Measurements from ENCODE around the gene VTI1A. TPM values are rescaled to one million over a fixed set of nuclear protein-coding genes. Genes with fewer than 3 reads are reported as not detected.
A peak's percentile ranks its signal among the peaks of the same experiment; 100 is the strongest.

VTI1A gene
- total and polyA plus RNA-seq, 2 of the 13 experiments (the other 11 are each of a cell fraction or from before 2014, with no cell fraction given): 11.7 to 32.7 TPM

GRCh38 chr10:112739592-112740353 is 292.8 kb downstream of the VTI1A start (continued):
- TF ChIP-seq CEBPB (IDR thresholded peaks at IDR 0.05; ENCODE audit: borderline replicate concordance, low read depth, low read length) (peak; percentile 66; the same call in 1 of the 2 replicates), ZEB1 (IDR thresholded peaks at IDR 0.05; ENCODE audit: insufficient replicate concordance, low read depth) (peak; percentile 44), ZBTB44 (CRISPR knock-in tag; IDR thresholded peaks at IDR 0.05) (no peak), ZNF18 (CRISPR knock-in tag; IDR thresholded peaks at IDR 0.05; ENCODE audit: insufficient replicate concordance) (peak; percentile 57), SMAD9 (CRISPR knock-in tag; IDR thresholded peaks at IDR 0.05) (no peak), KDM1A (CRISPR knock-in tag; IDR thresholded peaks at IDR 0.05) (0 out of 2 replicates have a peak, but pooled peaks have one; percentile 19), ZFX (CRISPR knock-in tag; IDR thresholded peaks at IDR 0.05; ENCODE audit: low read depth) (0 out of 2 replicates have a peak, but pooled peaks have one; percentile 21), KDM3A (CRISPR knock-in tag; IDR thresholded peaks at IDR 0.05; ENCODE audit: low read depth) (0 out of 2 replicates have a peak, but pooled peaks have one; percentile 15), ZNF576 (CRISPR knock-in tag; IDR thresholded peaks at IDR 0.05) (no peak), ZBTB39 (CRISPR knock-in tag; IDR thresholded peaks at IDR 0.05) (0 out of 2 replicates have a peak, but pooled peaks have one; percentile 48), DBP (CRISPR knock-in tag; IDR thresholded peaks at IDR 0.05; ENCODE audit: not compliant biosample characterization) (no peak), THAP11 (CRISPR knock-in tag; IDR thresholded peaks at IDR 0.05) (peak; percentile 53), RFX5 (IDR thresholded peaks at IDR 0.05; ENCODE audit: low read depth, low read length) (peak; percentile 65; the same call in 1 of the 2 replicates), ZBTB10 (CRISPR knock-in tag; IDR thresholded peaks at IDR 0.05; ENCODE audit: borderline replicate concordance) (peak; percentile 68)
- TF ChIP-seq, protein P1, sequence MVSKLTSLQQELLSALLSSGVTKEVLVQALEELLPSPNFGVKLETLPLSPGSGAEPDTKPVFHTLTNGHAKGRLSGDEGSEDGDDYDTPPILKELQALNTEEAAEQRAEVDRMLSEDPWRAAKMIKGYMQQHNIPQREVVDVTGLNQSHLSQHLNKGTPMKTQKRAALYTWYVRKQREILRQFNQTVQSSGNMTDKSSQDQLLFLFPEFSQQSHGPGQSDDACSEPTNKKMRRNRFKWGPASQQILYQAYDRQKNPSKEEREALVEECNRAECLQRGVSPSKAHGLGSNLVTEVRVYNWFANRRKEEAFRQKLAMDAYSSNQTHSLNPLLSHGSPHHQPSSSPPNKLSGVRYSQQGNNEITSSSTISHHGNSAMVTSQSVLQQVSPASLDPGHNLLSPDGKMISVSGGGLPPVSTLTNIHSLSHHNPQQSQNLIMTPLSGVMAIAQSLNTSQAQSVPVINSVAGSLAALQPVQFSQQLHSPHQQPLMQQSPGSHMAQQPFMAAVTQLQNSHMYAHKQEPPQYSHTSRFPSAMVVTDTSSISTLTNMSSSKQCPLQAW (CRISPR knock-in tag; IDR thresholded peaks at IDR 0.05): peak; percentile 85

Data from HepG2 (cell line).